ENCODE measurements around the gene THTPA. TPM values are rescaled to one million over a fixed set of nuclear protein-coding genes. Genes with fewer than 3 reads are reported as not detected.

Gene THTPA
- total and polyA plus RNA-seq, 2 of the 13 experiments (the other 11 are each of a cell fraction or from before 2014, with no cell fraction given): 7.4 to 8.7 TPM

- TF ChIP-seq PRDM10 (CRISPR knock-in tag; IDR thresholded peaks at IDR 0.05; ENCODE audit: low read depth) (no peak), GTF3A (CRISPR knock-in tag; conservative IDR thresholded peaks at IDR 0.05) (no peak), ZNF468 (CRISPR knock-in tag; IDR thresholded peaks at IDR 0.05) (no peak), POLR2AphosphoS5 (IDR thresholded peaks at IDR 0.05; ENCODE audit: low read depth, low read length) (peak; percentile 31; the same call in 1 of the 2 replicates), CENPX (CRISPR knock-in tag; IDR thresholded peaks at IDR 0.05) (no peak), ZNF205 (CRISPR knock-in tag; IDR thresholded peaks at IDR 0.05) (no peak), PATZ1 (CRISPR knock-in tag; IDR thresholded peaks at IDR 0.05) (no peak), REL (CRISPR knock-in tag; conservative IDR thresholded peaks at IDR 0.05) (0 out of 2 replicates have a peak, but pooled peaks have one; percentile 4), ARHGAP35 (CRISPR knock-in tag; IDR thresholded peaks at IDR 0.05; ENCODE audit: borderline replicate concordance) (no peak), PHB2 (IDR thresholded peaks at IDR 0.05; ENCODE audit: partially characterized antibody) (no peak), ISX (CRISPR knock-in tag; conservative IDR thresholded peaks at IDR 0.05) (no peak), ZNF7 (CRISPR knock-in tag; IDR thresholded peaks at IDR 0.05) (no peak), ZNF839 (CRISPR knock-in tag; IDR thresholded peaks at IDR 0.05; ENCODE audit: borderline replicate concordance) (no peak), TRAFD1 (CRISPR knock-in tag; IDR thresholded peaks at IDR 0.05; ENCODE audit: borderline replicate concordance) (no peak), RBAK (CRISPR knock-in tag; IDR thresholded peaks at IDR 0.05) (no peak), IRF9 (CRISPR knock-in tag; IDR thresholded peaks at IDR 0.05; ENCODE audit: borderline replicate concordance) (0 out of 2 replicates have a peak, but pooled peaks have one; percentile 51), GLI4 (CRISPR knock-in tag; IDR thresholded peaks at IDR 0.05; ENCODE audit: borderline replicate concordance) (no peak), FOSL1 (CRISPR knock-in tag; IDR thresholded peaks at IDR 0.05; ENCODE audit: borderline replicate concordance) (no peak), TAF1 (CRISPR knock-in tag; IDR thresholded peaks at IDR 0.05) (no peak), ZFP91 (CRISPR knock-in tag; IDR thresholded peaks at IDR 0.05; ENCODE audit: borderline replicate concordance) (no peak)
Observed at GRCh38 chr14:23561259-23561658, 5.2 kb downstream of the THTPA start (continued).

Data from HepG2 (cell line).